H54 (cell line): ENCODE data around the gene TMEM63A.
A peak's percentile ranks its signal among the peaks of the same experiment; 100 is the strongest.
"Not testable (repeated sequence)": the region's sequence is repeated elsewhere in the genome, so short reads cannot be mapped to it uniquely, and the experiment has no call there.

Experiments used
- DNase-seq: peaks from one replicate; pipeline ENCODE4 v3.0.0; 2011; ENCODE audit warnings: low spot score, mixed read lengths; ENCODE audit not compliant: insufficient read length
- FAIRE-seq: peaks from 3 replicates; lab custom pipeline; 2011; peaks lifted over from hg19 to GRCh38; lab: Jason Lieb, UNC
- POLR2A ChIP-seq: IDR thresholded peaks from 2 replicates; pipeline ENCODE4 v1.6.1; 2011; ENCODE audit warnings: low read depth, mild to moderate bottlenecking, low read length

The TMEM63A gene

DNA sequence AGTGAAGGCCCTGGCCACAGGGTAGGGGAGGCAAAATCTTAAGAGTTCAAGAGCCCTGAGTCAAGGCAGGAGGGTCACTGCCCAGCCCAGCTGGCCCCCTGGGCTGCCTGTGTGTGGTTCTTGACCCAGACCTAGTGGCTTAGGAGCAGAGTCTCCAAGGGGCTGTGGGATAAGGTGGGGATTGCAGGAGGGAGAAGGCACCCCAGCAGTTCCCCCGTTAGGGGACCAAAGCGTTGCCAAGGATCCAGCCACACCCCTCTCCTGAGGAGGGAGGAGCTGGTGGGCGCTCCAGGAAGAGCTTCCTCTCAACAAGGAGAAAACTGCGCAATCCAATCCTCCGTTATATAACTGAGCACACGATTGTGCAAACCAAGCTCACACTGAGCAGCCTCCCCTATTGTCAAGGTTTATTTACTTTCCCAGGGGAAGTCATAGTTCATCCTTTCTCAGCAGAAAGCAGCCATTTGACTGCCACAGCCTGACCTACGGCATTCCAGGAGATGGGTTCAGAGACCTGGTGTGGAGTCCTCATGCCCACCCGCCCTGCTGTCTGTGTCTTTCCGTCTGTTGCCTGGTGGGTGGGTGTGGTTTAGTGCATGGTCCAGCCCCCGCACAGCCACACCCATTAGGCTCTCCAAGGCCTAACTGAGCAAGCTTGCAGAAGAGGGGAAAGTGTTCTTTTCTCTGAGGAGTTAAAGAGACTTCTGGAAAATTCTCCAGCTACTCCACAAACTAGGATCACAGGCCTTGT is 68.8 kb downstream of the TMEM63A start:
- FAIRE-seq (no peak), DNase-seq (peak; percentile 44)
- no peak for TF ChIP-seq POLR2A

DNA sequence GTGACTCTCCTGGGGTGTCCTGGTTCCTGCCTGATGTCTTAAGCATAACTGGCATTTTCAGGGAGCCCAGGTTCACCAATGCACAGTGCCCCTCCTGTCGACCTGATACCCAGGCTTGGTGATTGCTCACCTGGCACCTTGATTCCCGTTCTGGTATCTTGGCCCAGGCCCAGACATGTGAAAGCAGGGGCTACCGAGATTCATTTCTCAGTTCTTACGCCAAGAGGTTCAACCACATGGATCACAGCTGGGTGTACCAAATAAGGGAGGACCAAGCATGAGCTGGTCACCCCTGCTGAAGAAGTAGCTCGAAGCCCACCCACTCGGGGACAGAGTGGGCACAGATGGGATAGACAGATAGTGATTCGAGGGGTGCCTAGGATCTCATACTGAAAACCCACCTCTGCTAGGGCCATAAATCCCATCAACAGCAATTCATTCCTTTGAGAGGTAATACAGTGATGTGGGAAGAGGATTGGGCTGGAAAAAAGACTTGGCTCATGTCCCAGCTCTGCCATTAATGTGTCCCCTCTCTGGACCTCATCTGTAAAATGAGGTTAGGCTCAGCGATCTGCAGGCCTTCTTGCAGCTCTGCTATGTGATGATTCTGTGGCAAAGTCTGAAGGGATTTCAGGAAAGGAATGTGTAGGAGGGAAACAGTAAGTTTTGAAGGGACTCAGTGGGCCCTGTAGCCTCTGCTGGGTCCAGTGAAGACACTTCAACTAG is 69.5 kb downstream of the TMEM63A start:
- DNase-seq (no peak), FAIRE-seq (no peak)
- TF ChIP-seq POLR2A, result no peak

DNA sequence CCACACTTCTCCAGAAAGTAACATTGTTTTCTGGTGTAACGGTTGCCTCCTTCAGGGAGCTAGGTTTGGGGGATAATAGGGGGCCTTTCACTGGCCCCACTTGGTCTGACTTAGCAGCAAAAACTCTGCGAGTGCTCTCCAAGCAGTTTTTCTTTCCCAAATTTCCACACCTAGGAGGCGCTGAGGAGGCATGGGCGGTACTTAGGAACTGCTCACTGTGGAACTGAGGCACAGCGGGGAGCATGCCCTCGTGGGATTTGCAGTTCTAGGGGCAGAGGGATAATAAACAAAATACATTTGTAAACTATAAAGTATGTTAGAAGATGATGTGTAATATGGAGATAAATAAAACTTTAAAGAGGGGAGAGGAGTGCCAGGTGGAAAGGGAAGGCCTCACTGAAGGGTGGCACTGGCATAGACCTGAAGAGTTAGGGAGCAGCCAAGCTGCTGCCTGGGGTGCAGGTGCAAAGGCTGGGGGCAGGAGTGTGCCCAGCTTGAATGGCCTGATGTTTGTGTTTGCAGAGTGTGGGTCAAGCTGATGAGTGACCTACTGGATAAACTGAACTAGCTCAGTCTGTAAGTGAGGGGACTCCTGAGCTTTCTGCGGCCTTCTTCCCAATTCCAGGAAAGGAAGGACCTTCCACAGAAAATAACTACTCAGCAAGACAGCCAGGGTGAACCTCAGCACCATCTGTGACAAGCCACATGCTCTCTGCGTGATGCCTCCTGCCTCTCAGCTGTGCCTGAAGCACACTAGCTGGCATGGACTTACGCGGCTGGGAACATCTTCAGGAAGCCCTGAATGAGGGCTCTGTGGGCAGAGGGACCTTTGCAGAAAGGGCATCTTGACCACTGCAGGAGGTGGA is 70.3 kb downstream of the TMEM63A start:
- no peak for FAIRE-seq
- no peak for TF ChIP-seq POLR2A
- no peak for DNase-seq

DNA sequence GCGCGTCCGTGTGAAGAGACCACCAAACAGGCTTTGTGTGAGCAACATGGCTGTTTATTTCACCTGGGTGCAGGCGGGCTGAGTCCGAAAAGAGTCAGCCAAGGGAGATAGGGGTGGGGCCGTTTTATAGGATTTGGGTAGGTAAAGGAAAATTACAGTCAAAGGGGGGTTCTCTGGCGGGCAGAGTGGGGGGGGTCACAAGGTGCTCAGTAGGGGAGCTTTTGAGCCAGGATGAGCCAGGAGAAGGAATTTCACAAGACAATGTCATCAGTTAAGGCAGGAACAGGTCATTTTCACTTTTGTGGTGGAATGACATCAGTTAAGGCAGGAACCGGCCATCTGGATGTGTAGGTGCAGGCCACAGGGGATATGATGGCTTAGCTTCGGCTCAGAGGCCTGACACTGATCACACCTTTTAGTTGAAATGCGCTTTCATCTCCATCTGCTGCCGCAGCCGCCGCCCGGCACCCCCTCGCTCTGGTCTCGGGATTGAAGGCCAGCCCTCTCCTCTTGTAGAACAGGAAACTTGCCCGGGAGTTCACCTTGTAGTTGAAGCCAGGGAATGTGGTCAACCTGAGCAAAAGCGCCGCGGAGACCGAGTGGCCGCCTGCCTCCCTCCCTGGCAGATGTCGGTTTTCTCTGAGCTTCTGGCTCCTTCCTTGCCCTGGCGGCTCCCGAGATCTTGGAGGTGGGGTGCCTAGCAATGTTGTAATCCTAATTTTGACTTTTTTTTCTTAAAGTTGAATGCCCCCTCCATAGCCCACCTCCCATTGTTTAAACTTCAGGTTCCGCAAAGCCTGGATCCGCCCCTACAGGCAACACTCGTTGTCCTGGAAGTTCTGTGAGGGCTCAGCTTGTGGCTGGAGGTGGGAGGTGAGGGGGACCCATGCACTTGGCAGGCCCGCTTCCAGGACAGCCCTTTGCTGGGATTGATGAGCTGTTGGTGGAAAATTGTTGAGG is 71.3 kb downstream of the TMEM63A start:
- DNase-seq, FAIRE-seq: not testable (repeated sequence)

DNA sequence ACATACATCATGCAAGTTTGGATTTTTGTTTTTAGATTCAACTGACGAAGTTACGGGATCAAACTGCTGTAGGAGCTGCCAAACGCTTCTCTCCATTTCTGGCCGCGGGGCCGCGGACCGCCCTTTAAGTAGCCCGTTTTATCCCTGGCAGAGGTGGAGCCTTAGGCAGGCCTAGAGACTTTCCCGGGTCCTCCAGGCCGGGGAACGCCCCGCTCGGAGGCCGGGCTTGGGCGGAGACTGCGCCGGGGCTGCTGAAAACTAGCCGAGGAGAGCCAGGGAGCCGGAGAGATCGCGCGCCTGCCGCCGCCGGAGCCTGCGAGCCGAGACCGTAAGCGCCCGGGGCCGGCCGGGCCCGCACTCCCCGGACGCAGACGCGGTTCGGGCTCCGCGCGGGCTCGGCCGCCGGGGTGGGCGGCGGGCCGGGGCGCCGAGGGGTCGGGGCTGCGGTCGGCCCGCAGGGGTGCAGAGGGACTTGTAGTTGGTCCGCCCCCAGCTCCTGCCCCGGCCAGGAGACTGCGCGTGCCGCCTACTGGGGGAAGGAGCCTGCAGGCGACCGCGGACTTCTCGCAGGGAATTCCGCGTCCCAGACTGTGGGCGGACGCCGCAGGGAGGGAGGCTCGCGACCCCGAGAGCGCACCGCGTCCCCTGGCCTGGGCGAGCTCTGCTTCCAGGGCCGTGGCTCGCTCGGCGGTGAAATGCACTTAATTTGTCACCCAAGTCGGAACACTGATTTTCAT is 72.2 kb downstream of the TMEM63A start, which contains the start of gene EPHX1:
EPHX1 (plus strand) TSS at position 283 of the 737 bp plus-strand sequence. CDS start 18,606 bp downstream, outside the sequence.
- peak; percentile 95 for TF ChIP-seq POLR2A
- DNase-seq, result peak; percentile 98
- FAIRE-seq, result no peak

DNA sequence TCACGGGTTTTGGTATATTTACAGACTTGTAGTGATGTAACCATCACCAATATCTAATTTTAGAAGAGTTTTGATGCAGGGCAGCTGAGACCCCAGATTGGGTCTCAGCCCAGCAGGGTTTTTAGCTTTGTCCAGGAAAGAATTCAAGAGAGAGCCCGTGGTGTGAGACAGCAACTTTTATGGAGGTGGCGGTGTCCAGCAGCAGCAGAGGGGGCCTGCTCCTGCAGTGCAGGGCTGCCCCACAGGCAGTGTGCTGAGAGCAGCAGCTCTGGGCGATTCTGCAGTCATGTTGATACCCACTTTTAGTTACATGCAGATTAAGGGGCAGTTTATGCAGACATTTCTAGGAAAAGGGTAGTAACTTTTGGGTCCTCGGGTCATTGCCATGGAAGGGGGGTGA is 74.0 kb downstream of the TMEM63A start:
- no peak for TF ChIP-seq POLR2A
- no peak for FAIRE-seq
- DNase-seq, result no peak

DNA sequence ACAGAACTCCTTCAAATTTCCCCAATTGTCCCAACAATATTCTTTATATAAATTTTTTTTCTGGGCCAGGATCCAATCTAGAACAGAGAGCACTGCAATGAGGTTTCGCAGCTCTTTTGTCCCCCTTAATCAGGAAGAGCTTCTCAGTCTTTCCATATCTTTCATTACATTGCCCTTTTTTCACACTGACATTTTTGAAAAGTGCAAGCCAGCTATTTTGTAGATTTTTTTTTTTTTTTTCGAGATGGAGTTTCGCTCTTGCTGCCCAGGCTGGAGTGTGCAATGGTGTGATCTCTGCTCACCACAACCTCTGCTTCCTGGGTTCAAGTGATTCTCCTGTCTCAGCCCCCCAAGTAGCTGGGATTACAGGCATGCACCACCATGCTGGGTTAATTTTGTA is 75.4 kb downstream of the TMEM63A start:
- not testable (repeated sequence) for FAIRE-seq

DNA sequence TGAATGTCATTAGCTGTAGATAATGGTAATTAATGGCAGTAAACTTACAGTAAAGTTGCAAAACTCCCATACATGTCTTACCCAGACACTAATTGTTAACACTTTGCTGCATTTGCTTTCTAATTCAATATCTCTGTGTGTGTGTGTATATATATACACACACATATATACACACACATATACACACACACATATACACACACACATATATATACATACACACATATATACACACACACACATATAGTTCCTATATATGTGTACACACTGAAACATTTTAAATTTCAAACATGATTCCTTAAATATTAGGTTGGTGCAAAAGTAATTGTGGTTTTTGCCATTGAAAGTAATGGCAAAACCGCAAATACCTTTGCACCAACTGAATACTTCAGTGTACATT is 75.9 kb downstream of the TMEM63A start:
- TF ChIP-seq POLR2A, result no peak
- DNase-seq, result no peak
- FAIRE-seq, result no peak

More for the DNA sequence above, 75.4 kb downstream of the TMEM63A start:
- not testable (repeated sequence) for DNase-seq

DNA sequence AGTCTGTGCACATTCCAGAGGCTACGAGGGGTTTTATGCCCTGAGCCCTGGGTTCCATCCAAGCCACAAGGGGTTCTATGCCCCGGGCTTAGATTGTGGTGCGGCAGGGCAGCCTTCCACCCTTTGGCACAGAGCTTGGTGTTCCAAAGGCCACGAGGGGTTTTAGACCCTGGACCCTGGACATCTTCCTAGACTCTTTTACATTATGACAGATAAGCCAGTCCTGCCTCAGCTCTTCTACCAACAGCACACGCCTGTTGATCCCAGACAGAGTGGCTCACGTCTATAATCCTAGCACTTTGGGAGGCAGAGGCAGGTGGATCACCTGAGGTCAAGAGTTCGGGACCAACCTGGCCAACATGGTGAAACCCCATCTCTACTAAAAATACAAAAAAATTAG is 81.0 kb downstream of the TMEM63A start:
- DNase-seq, FAIRE-seq: not testable (repeated sequence)

DNA sequence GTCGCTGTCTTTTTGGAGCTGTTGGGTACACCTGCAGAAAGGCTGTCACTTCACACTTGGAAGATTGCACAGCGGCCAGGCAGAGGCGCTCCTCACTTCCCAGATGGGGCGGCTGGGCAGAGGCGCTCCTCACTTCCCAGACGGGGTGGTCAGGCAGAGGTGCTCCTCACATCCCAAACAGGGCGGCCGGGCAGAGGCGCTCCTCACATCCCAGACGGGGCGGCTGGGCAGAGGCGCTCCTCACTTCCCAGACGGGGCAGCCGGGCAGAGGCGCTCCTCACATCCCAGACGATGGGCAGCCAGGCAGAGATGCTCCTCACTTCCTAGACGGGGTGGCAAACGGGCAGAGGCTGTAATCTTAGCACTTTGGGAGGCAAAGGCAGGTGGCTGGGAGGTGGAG is 86.1 kb downstream of the TMEM63A start:
- DNase-seq, result not testable (repeated sequence)

More for the DNA sequence above, 86.1 kb downstream of the TMEM63A start:
- FAIRE-seq, result not testable (repeated sequence)
